DMS 273 treated with DMSO at 0.1 percent for 48 hours (cell line): ENCODE results near the gene TRIM49B.
"Not testable (repeated sequence)": the region's sequence is repeated elsewhere in the genome, so short reads cannot be mapped to it uniquely, and the experiment has no call there.

ENCODE experiments used
- DNase-seq: peaks from one replicate; lab custom pipeline; 2025; lab: John Stamatoyannopoulos, UW

The TRIM49B gene

DNA sequence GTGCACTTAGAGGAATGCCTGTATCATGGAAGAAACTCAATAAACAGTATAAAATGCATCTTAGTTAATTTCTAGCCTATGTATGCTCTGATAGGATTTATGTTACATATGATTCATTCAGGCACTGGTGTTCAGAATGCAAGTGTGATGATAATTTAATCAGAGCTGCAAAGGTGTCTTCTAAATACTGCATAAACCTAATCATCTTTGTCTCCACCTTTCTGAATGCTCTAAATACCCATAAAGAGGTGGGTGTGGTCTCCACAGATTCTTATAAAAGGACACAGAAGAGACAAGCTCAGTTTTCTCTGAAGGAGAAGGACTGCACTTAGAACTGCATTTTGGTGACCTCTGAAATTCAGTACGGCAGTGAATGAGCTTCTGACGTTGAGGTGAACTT lies at the start of gene TRIM49B:
TRIM49B (plus strand) TSS at position 301 of the 400 bp plus-strand sequence. CDS start 2,777 bp downstream, outside the sequence.
- DNase-seq, result not testable (repeated sequence)

- DNase-seq, result not testable (repeated sequence)
These were observed 44.8 kb upstream of the TRIM49B start, which contains the start of gene TRIM51G for GRCh38 chr11:48983785-48984184. TSS of gene TRIM51G (minus strand) at chr11:48983885. CDS start at chr11:48981695, 2,190 bp downstream.

GRCh38 chr11:49048229-49048628 lies 19.6 kb downstream of the TRIM49B start:
- DNase-seq, result not testable (repeated sequence)

DNA sequence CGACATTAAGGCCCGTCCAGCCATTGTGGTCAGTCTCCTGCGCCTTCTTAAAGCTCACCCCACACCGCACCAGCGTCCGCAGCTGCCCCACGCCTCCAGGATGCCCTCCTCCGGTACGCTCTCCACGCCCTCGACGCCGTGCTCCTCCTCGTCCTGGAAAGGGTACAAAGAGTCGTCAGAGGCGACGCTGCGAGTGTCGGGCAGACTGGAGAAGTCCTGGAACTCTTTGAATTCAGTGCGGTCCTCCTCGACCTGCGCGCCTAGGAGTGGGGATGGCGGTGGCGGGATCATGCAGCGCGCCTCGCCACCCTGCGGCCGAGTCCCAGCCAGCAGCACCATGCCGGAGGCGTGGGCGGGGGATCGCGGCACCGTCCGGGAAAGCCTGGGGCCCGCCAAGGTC lies 21.2 kb downstream of the TRIM49B start:
- not testable (repeated sequence) for DNase-seq

DNA sequence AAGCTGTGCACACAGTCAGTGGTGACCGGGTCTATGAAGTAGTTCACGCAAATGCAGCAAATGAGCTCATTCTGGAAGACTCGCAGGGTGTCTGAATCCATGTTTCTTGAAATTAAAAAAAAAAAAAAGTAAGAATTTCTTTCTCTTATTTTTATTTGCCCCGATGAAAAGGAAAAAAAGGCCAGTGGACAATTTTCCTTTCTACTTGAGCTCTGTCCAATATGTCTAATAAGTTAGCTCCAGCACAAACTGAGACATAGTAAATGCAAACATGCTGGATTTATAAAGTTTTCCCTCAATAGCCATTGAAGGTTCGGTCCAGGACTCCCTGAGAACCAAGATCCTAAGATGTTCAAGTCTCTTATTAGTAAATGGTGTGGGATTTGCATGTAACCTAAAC lies 30.4 kb downstream of the TRIM49B start, which contains the start of gene TRIM64C:
TRIM64C (minus strand) TSS at position 101 of the 400 bp plus-strand sequence; CDS start at position 101, 0 bp downstream.
- not testable (repeated sequence) for DNase-seq

DNA sequence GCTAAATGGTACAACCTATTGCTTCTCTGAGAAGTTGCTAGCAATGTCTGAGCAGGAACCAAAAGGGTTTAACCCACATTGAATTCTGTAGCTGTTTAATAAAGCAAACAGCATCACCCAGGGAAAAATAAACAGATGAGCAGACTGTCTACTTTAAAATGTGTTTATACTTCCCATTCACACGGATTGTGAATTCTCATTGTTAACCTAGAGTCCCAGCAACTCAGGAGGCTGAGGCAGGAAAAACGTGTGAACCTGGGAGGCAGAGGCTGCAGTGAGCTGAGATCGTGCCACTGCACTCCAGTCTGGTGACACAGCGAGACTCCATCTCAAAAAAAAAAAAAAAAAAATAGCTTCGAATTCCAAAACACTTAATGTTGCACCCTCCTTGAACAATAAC lies 41.3 kb downstream of the TRIM49B start:
- not testable (repeated sequence) for DNase-seq
